GM13977 (cell line): ENCODE measurements around the gene CAPS.
"Not testable (repeated sequence)": the region's sequence is repeated elsewhere in the genome, so short reads cannot be mapped to it uniquely, and the experiment has no call there.

Experiments used
- DNase-seq: peaks from one replicate; pipeline ENCODE4 v3.0.0; 2012; ENCODE audit warnings: low spot score
- in situ Hi-C: fragments of 300-500 bp; cut with MboI; formaldehyde crosslinking; loops from one replicate; pipeline ENCODE4 v1.12.0; 2022; ENCODE audit warnings: low sequenced_read_pairs, low pct_unique_long_range_greater_than_20kb, mixed read lengths, inconsistent platforms; ENCODE audit not compliant: unreplicated experiment
- TF ChIP-seq, protein P1 (sequence below): IDR thresholded peaks from 2 replicates; pipeline ENCODE4 v1.5.1; 2012; ENCODE audit warnings: mild to moderate bottlenecking, control low read depth; ENCODE audit not compliant: insufficient read depth; ENCODE audit errors: extremely low read depth, missing control alignments

CAPS gene

GRCh38 chr19:5960005-5961001, 46.2 kb downstream of the CAPS start:
- no peak for DNase-seq
- in situ Hi-C loops, result no loop called here
- TF ChIP-seq, protein P1, sequence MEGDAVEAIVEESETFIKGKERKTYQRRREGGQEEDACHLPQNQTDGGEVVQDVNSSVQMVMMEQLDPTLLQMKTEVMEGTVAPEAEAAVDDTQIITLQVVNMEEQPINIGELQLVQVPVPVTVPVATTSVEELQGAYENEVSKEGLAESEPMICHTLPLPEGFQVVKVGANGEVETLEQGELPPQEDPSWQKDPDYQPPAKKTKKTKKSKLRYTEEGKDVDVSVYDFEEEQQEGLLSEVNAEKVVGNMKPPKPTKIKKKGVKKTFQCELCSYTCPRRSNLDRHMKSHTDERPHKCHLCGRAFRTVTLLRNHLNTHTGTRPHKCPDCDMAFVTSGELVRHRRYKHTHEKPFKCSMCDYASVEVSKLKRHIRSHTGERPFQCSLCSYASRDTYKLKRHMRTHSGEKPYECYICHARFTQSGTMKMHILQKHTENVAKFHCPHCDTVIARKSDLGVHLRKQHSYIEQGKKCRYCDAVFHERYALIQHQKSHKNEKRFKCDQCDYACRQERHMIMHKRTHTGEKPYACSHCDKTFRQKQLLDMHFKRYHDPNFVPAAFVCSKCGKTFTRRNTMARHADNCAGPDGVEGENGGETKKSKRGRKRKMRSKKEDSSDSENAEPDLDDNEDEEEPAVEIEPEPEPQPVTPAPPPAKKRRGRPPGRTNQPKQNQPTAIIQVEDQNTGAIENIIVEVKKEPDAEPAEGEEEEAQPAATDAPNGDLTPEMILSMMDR, result no peak

DNA sequence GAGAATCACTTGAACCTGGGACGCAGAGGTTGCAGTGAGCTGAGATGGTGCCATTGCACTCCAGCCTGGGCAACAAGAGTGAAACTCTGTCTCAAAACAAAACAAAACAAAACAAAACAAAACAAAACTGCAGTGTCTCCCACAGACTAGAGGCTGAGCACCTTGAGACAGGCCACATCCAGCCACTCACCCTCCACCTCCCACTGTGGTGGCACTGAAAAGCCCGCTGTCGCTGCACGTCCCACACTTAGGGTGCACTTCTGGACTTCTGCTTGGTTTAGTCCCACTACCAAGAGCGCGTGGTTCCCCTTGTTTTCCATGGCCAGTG, 47.6 kb downstream of the CAPS start:
- in situ Hi-C loops, DNase-seq: not testable (repeated sequence)

GRCh38 chr19:5961969-5962945, 48.2 kb downstream of the CAPS start:
- no peak for DNase-seq
- in situ Hi-C loops, result no loop called here

DNA sequence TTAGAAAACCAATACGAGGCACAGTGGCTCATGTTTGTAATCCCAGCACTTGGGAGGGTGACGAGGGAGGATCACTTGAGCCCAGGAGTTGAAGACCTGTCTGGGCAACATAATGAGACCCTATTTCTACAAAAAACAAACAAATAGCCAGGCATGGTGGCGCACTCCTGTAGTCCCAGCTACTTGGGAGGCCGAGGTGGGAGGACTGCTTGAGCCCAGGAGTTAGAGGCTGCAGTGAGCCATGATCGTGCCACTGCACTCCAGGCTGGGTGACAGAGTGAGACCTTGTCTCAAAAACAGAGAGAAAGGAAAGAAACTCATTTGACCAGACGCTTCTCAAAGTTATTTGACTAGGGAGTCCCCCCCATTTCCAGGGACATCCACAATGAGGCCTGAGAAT, 49.2 kb downstream of the CAPS start:
- in situ Hi-C loops, DNase-seq: not testable (repeated sequence)

More at GRCh38 chr19:5961969-5962945, 48.2 kb downstream of the CAPS start:
- TF ChIP-seq, protein P1, result no peak

DNA sequence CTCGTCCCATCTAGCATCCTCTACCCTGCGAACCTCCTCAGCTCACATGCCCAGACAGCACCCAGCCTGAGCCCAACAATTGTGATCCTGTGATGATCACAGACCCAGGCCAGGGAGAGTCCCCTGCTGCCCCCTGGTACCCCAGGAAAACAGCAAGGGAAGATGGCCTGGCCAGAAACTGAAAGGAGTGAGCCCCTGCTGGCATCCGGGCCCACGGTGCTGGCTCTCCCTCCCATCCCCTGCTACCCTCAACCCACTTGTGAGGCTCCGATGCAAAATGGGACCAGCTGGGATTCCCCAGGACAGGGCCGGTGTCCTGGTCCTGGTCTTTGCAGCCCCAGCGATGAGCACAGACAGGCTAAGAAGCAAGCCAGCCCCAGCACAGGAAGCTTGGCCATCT, 49.8 kb downstream of the CAPS start:
- in situ Hi-C loops, result no loop called here
- TF ChIP-seq, protein P1, result no peak
- DNase-seq, result no peak

DNA sequence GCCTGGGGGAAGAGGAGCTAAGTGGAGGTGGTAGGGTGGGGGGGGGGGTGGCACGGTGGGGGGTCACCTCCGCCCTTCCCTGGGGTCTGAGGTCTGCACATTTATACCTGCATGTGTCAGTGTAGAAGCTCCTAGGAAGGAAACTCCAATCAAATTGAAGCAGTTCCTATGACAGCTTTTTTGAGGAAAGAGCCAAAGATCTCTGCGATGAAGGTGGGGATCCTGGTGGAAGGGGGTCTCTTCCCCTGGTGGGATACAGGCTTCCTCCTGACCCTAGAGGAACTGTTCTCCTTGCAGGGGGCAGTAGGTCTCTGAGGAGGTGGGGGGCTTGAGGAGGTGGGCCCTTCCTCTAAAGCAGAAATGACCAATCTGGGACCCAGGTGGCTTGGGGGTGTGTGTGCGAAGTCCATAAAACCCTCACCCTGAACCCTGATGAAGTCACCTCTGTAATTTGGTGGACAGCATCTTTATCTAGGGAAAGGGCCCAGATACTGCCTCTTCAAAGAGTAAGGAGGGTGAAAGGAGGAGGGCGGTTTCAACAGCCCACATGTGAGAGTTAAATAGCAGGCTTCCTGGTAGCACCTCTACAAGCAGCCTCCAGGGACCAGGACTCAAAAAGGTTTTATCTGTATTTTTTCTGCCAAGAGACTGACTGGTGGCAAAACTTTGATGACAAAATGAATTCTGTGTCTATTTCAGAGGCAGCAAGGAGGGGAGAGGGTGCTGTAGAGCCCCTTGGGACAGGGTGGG, 50.9 kb downstream of the CAPS start:
- in situ Hi-C loops, result no loop called here

More for the DNA sequence above, 50.9 kb downstream of the CAPS start:
- no peak for DNase-seq
- TF ChIP-seq, protein P1, result no peak
